Right ventricle myocardium inferior (tissue), 1 donor: ENCODE results near the gene DEFB121. TPM values are rescaled to one million over a fixed set of nuclear protein-coding genes. Genes with fewer than 3 reads are reported as not detected.
"Not testable (repeated sequence)": the region's sequence is repeated elsewhere in the genome, so short reads cannot be mapped to it uniquely, and the experiment has no call there.

Experiments used
- ATAC-seq: fragments of 200-7000 bp; cut with Tn5 transposase; one replicate; pipeline ENCODE4 v1.9.1; 2020; ENCODE audit warnings: mild to moderate bottlenecking, moderate library complexity
- DNase-seq: peaks from one replicate; pipeline ENCODE4 v3.0.0; 2021; ENCODE audit errors: missing footprints
- intact Hi-C: fragments of 100-400 bp; cut with DNase I; formaldehyde crosslinking; loops from one replicate; pipeline ENCODE4 v1.11.0; 2022
- total RNA-seq: library from RNA; stranded (reverse); fragmentation: NEBNext Ultra II Directional; extraction: Animal tissue kit (Norgen Biotek cat#: 25700); gene quantifications from one replicate; pipeline ENCODE4 v1.2.1, GENCODE V29; 2021
- donor health status: DM: no; HTN: yes; CAD: no; lungs with severe emphysema.

DEFB121 gene
- total RNA-seq, 1 donor from 2014 or later: not detected

GRCh38 chr20:31374346-31374745 is 31.7 kb downstream of the DEFB121 start:
- no peak for DNase-seq
- no peak for ATAC-seq
- intact Hi-C loops: no loop called here

GRCh38 chr20:31368301-31368700 is 37.7 kb downstream of the DEFB121 start, which contains the start of gene DEFB118:
TSS of gene DEFB118 (plus strand) at chr20:31368601. CDS start at chr20:31368651, 50 bp downstream.
- DNase-seq (no peak), ATAC-seq (no peak)
- intact Hi-C loops: no loop called here

DNA sequence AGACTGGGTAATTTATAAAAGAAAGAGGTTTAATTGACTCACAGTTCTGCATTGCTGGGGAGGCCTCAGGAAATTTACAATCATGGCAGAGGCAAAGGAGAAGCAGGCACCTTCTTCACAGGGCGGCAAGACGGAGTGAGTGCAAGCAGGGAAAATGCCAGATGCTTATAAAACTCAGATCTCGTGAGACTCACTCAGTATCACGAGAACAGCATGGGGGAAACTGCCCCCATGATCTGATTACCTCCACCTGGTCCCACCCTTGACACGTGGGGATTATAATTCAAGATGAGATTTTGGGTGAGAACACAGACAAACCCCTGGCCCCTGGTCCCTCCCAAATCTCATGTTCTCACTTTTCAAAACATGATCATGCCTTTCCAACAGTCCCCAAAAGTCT is 41.7 kb downstream of the DEFB121 start:
- ATAC-seq, intact Hi-C loops, DNase-seq: not testable (repeated sequence)

GRCh38 chr20:31363295-31363694 is 42.7 kb downstream of the DEFB121 start:
- intact Hi-C loops: no loop called here
- DNase-seq (no peak), ATAC-seq (no peak)

DNA sequence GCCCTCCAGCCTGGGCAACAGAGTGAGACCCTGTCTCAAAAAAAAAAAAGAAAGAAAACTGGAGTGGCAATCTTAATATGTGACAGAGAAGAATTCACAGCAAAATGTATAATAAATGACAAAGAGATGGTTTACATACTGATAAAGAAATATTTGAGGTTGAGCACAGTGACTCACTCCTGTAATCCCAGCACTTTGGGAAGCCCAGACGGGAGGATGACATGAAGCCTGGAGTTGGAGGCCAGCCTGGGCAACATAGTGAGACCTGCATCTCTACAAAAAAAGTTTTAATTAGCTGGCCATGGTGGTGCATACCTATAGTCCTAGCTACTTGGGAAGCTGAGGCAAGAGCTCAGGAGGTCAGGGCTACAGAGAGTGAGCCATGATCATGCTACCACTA is 50.0 kb downstream of the DEFB121 start:
- intact Hi-C loops: no loop called here
- no peak for ATAC-seq
- DNase-seq: no peak

Other genes with a start within 250 kb of the DEFB121 start
- gene DEFB115, start 148.6 kb downstream of the DEFB121 start, total RNA-seq: not detected
- not detected for gene DEFB116, start 97.6 kb downstream of the DEFB121 start, total RNA-seq
- not detected for gene DEFB118, start 37.6 kb downstream of the DEFB121 start, total RNA-seq
- gene DEFB119, start 15.6 kb downstream of the DEFB121 start, total RNA-seq: not detected
- not detected for gene DEFB123, start 34.4 kb upstream of the DEFB121 start, total RNA-seq
- gene DEFB124, start 68.9 kb upstream of the DEFB121 start, total RNA-seq: not detected
- gene REM1, start 69.1 kb upstream of the DEFB121 start, total RNA-seq: 2.4 TPM
- 46.7 TPM for gene HM13, start 108.2 kb upstream of the DEFB121 start, total RNA-seq
- 98.9 TPM for gene ID1, start 199.1 kb upstream of the DEFB121 start, total RNA-seq
- 7.1 TPM for gene COX4I2, start 231.7 kb upstream of the DEFB121 start, total RNA-seq